Endothelial cell of umbilical vein (primary cell): Measurements from ENCODE around the gene WDR86.

Experiments used
- CTCF ChIP-seq, 2 donors: IDR thresholded peaks; 1 replicate in 1 of 2; 2 replicates in 1 of 2; pipeline ENCODE4 v1.5.1; 2011; ENCODE audit warnings: low read length in 2 of 2, mild to moderate bottlenecking in 2 of 2, moderate library complexity in 2 of 2, control low read depth in 1 of 2, inconsistent platforms in 1 of 2, low read depth in 1 of 2; ENCODE audit not compliant: insufficient read depth in 1 of 2; ENCODE audit errors: extremely low read depth in 1 of 2
- POLR2AphosphoS5 ChIP-seq: IDR thresholded peaks from 2 replicates; pipeline ENCODE4 v1.6.1; 2012; ENCODE audit warnings: low read depth, mild to moderate bottlenecking, control low read depth, low read length, moderate library complexity; ENCODE audit not compliant: insufficient read depth

GRCh38 chr7:151377406-151377805 lies 32.4 kb downstream of the WDR86 start:
- TF ChIP-seq POLR2AphosphoS5 (no peak), CTCF (IDR thresholded peaks at IDR 0.05; ENCODE audit: extremely low read depth in 1 of 2, insufficient read depth in 1 of 2, low read depth in 1 of 2, low read length in 2 of 2) (no peak)
